ENCODE data around the gene DKK3. TPM values are rescaled to one million over a fixed set of nuclear protein-coding genes. Genes with fewer than 3 reads are reported as not detected.

Gene DKK3
- polyA plus RNA-seq, 3 donors = 72.0 to 81.3 (median 72.5) TPM

- no peak for DNase-seq (ENCODE audit: low read depth in 3 of 3, low spot score in 2 of 3)
Observed at GRCh38 chr11:11985016-11985715, 23.3 kb downstream of the DKK3 start.

- no peak for DNase-seq (ENCODE audit: low read depth in 3 of 3, low spot score in 2 of 3)
Observed at GRCh38 chr11:11984563-11984962, 23.9 kb downstream of the DKK3 start.

- no peak for DNase-seq (ENCODE audit: low read depth in 3 of 3, low spot score in 2 of 3)
Observed at GRCh38 chr11:11983427-11983826, 25.0 kb downstream of the DKK3 start.

GRCh38 chr11:11982975-11983374 is 25.5 kb downstream of the DKK3 start:
- no peak for DNase-seq (ENCODE audit: low read depth in 3 of 3, low spot score in 2 of 3)

GRCh38 chr11:11982461-11982860 is 26.0 kb downstream of the DKK3 start:
- DNase-seq (ENCODE audit: low read depth in 3 of 3, low spot score in 2 of 3) = no peak

- DNase-seq (ENCODE audit: low read depth in 3 of 3, low spot score in 2 of 3) = no peak
Observed at GRCh38 chr11:11981840-11982239, 26.6 kb downstream of the DKK3 start.

- no peak for DNase-seq (ENCODE audit: low read depth in 3 of 3, low spot score in 2 of 3)
Observed at GRCh38 chr11:11981364-11981763, 27.1 kb downstream of the DKK3 start.

- no peak for DNase-seq (ENCODE audit: low read depth in 3 of 3, low spot score in 2 of 3)
Observed at GRCh38 chr11:11980841-11981308, 27.6 kb downstream of the DKK3 start.

- no peak for DNase-seq (ENCODE audit: low read depth in 3 of 3, low spot score in 2 of 3)
Observed at GRCh38 chr11:11980200-11980599, 28.2 kb downstream of the DKK3 start.

GRCh38 chr11:11979488-11980117 is 28.8 kb downstream of the DKK3 start:
- DNase-seq (ENCODE audit: low read depth in 3 of 3, low spot score in 2 of 3) = no peak

GRCh38 chr11:11978792-11979487 is 29.5 kb downstream of the DKK3 start:
- DNase-seq (ENCODE audit: low read depth in 3 of 3, low spot score in 2 of 3) = no peak

- DNase-seq (ENCODE audit: low read depth in 3 of 3, low spot score in 2 of 3) = no peak
Observed at GRCh38 chr11:11978098-11978637, 30.3 kb downstream of the DKK3 start.

GRCh38 chr11:11977206-11977938 is 31.1 kb downstream of the DKK3 start:
- DNase-seq (ENCODE audit: low read depth in 3 of 3, low spot score in 2 of 3) = no peak

GRCh38 chr11:11976481-11977127 is 31.8 kb downstream of the DKK3 start:
- DNase-seq (ENCODE audit: low read depth in 3 of 3, low spot score in 2 of 3) = no peak

GRCh38 chr11:11975201-11976092 is 33.0 kb downstream of the DKK3 start:
- DNase-seq (ENCODE audit: low read depth in 3 of 3, low spot score in 2 of 3) = no peak

- DNase-seq (ENCODE audit: low read depth in 3 of 3, low spot score in 2 of 3) = no peak
Observed at GRCh38 chr11:11973866-11974265, 34.6 kb downstream of the DKK3 start.

GRCh38 chr11:11973361-11973800 is 35.0 kb downstream of the DKK3 start:
- DNase-seq (ENCODE audit: low read depth in 3 of 3, low spot score in 2 of 3) = no peak

GRCh38 chr11:11972730-11973341 is 35.6 kb downstream of the DKK3 start:
- no peak for DNase-seq (ENCODE audit: low read depth in 3 of 3, low spot score in 2 of 3)
